HEK293 (cell line): ENCODE results near the gene TNS4.

ENCODE experiments used
- CTCF ChIP-seq: fragments of 450-650 bp; formaldehyde crosslinking; IDR thresholded peaks from 2 replicates; pipeline ENCODE4 v1.5.1; 2016; ENCODE audit warnings: missing biosample characterization, missing genetic modification characterization
- GLIS1 ChIP-seq: fragments of 450-650 bp; formaldehyde crosslinking; IDR thresholded peaks from 2 replicates; pipeline ENCODE4 v1.5.1; 2016; ENCODE audit warnings: missing biosample characterization, missing genetic modification characterization
- REST ChIP-seq: fragments of 450-650 bp; formaldehyde crosslinking; IDR thresholded peaks from 2 replicates; pipeline ENCODE4 v1.5.1; 2016; ENCODE audit warnings: missing biosample characterization, missing genetic modification characterization
- SALL2 ChIP-seq: fragments of 450-650 bp; formaldehyde crosslinking; IDR thresholded peaks from 2 replicates; pipeline ENCODE4 v1.5.0; 2017; ENCODE audit warnings: missing biosample characterization, mild to moderate bottlenecking, missing genetic modification characterization, borderline replicate concordance
- SETDB1 ChIP-seq: IDR thresholded peaks from one replicate; pipeline ENCODE4 v1.6.1; 2017; ENCODE audit warnings: mild to moderate bottlenecking, low read length, moderate library complexity, mixed read lengths; ENCODE audit not compliant: insufficient read length
- ZNF112 ChIP-seq: fragments of 450-650 bp; formaldehyde crosslinking; IDR thresholded peaks from 2 replicates; pipeline ENCODE4 v1.5.0; 2017; ENCODE audit warnings: missing biosample characterization, missing genetic modification characterization
- ZNF239 ChIP-seq: fragments of 450-650 bp; formaldehyde crosslinking; IDR thresholded peaks from 2 replicates; pipeline ENCODE4 v1.5.1; 2016; ENCODE audit warnings: missing biosample characterization, missing genetic modification characterization

- no peak for TF ChIP-seq CTCF (tag by site-specific recombination)
- no peak for TF ChIP-seq ZNF239 (tag by site-specific recombination)
- TF ChIP-seq GLIS1 = no peak
- TF ChIP-seq SALL2 = no peak
- TF ChIP-seq REST (tag by site-specific recombination) = no peak
- no peak for TF ChIP-seq ZNF112 (tag by site-specific recombination)
- no peak for TF ChIP-seq SETDB1
Observed at GRCh38 chr17:40538936-40539705, 37.7 kb upstream of the TNS4 start.
